ENCODE results near the gene ZCCHC7.

- no peak for TF ChIP-seq PHF8 (IDR thresholded peaks at IDR 0.05; ENCODE audit: borderline replicate concordance, low read length)
- no peak for TF ChIP-seq SREBF1 (IDR thresholded peaks at IDR 0.05; ENCODE audit: borderline replicate concordance, low read depth, low read length)
- no peak for TF ChIP-seq ZNF57 (CRISPR knock-in tag; IDR thresholded peaks at IDR 0.05)
- no peak for TF ChIP-seq WHSC1 (IDR thresholded peaks at IDR 0.05; ENCODE audit: low read length)
- no peak for TF ChIP-seq ZNF175 (CRISPR knock-in tag; IDR thresholded peaks at IDR 0.05; ENCODE audit: low read depth)
- no peak for TF ChIP-seq TCF7L2 (IDR thresholded peaks at IDR 0.05; ENCODE audit: low read depth, low read length)
- no peak for TF ChIP-seq ZNF24 (IDR thresholded peaks at IDR 0.05)
- no peak for TF ChIP-seq JUN (IDR thresholded peaks at IDR 0.05; ENCODE audit: borderline replicate concordance, low read depth, low read length)
- TF ChIP-seq JUN (CRISPR knock-in tag; IDR thresholded peaks at IDR 0.05; ENCODE audit: borderline replicate concordance): no peak
- TF ChIP-seq ZNF277 (CRISPR knock-in tag; IDR thresholded peaks at IDR 0.05; ENCODE audit: borderline replicate concordance): no peak
These were observed 117.7 kb downstream of the ZCCHC7 start for GRCh38 chr9:37238122-37238521.
